HG03280 (cell line): ENCODE results near the gene DNPEP.
"Not testable (repeated sequence)": the region's sequence is repeated elsewhere in the genome, so short reads cannot be mapped to it uniquely, and the experiment has no call there.

Experiments used
- ATAC-seq: cut with Tn5 transposase; IDR thresholded peaks from one replicate; pipeline ENCODE4 v1.9.1; 2021; ENCODE audit warnings: mild to moderate bottlenecking, moderate library complexity; ENCODE audit not compliant: unreplicated experiment

The DNPEP gene

GRCh38 chr2:219419331-219420197 lies 31.9 kb upstream of the DNPEP start:
- no peak for ATAC-seq

- ATAC-seq: no peak
These were observed 31.3 kb upstream of the DNPEP start for GRCh38 chr2:219419012-219419324.

GRCh38 chr2:219418155-219419011 lies 30.7 kb upstream of the DNPEP start, which contains the start of gene DES:
TSS of gene DES (plus strand) at chr2:219418377. CDS start at chr2:219418463, 86 bp downstream.
- no peak for ATAC-seq

- no peak for ATAC-seq
These were observed 29.7 kb upstream of the DNPEP start for GRCh38 chr2:219417374-219417773.

- ATAC-seq: no peak
These were observed 29.2 kb upstream of the DNPEP start for GRCh38 chr2:219416938-219417337.

- no peak for ATAC-seq
These were observed 28.5 kb upstream of the DNPEP start for GRCh38 chr2:219416235-219416602.

GRCh38 chr2:219415580-219416234 lies 28.0 kb upstream of the DNPEP start:
- no peak for ATAC-seq

- no peak for ATAC-seq
These were observed 27.1 kb upstream of the DNPEP start for GRCh38 chr2:219414857-219415256.

GRCh38 chr2:219410390-219410789 lies 22.7 kb upstream of the DNPEP start:
- ATAC-seq: no peak

GRCh38 chr2:219409619-219410018 lies 21.9 kb upstream of the DNPEP start:
- no peak for ATAC-seq

GRCh38 chr2:219408631-219409030 lies 20.9 kb upstream of the DNPEP start:
- no peak for ATAC-seq

GRCh38 chr2:219408204-219408603 lies 20.5 kb upstream of the DNPEP start:
- no peak for ATAC-seq

GRCh38 chr2:219407343-219407742 lies 19.6 kb upstream of the DNPEP start:
- not testable (repeated sequence) for ATAC-seq

GRCh38 chr2:219406861-219407230 lies 19.1 kb upstream of the DNPEP start:
- ATAC-seq: no peak

- no peak for ATAC-seq
These were observed 18.5 kb upstream of the DNPEP start for GRCh38 chr2:219405958-219406860.

- no peak for ATAC-seq
These were observed 17.7 kb upstream of the DNPEP start for GRCh38 chr2:219405451-219405850.

GRCh38 chr2:219404954-219405353 lies 17.2 kb upstream of the DNPEP start:
- no peak for ATAC-seq

GRCh38 chr2:219404291-219404910 lies 16.7 kb upstream of the DNPEP start:
- ATAC-seq: no peak

- no peak for ATAC-seq
These were observed 16.1 kb upstream of the DNPEP start for GRCh38 chr2:219403861-219404260.
